Measurements from ENCODE around the gene RNASE8. TPM values are rescaled to one million over a fixed set of nuclear protein-coding genes. Genes with fewer than 3 reads are reported as not detected.

The RNASE8 gene
- total RNA-seq, 1 donor from 2014 or later, result not detected

Small RNA genes within 50 kb of the gene (microRNA-seq; reads per million reads assigned to microRNA genes)
- gene MIR6717, result not detected

Other genes with a start within 250 kb of the RNASE8 start
- not detected for gene RNASE3, start 166.4 kb upstream of the RNASE8 start, total RNA-seq
- 2.5 TPM for gene RNASE2, start 102.3 kb upstream of the RNASE8 start, total RNA-seq
- 41.7 TPM for gene METTL17, start 67.8 kb upstream of the RNASE8 start, total RNA-seq
- not detected for gene SLC39A2, start 58.5 kb upstream of the RNASE8 start, total RNA-seq
- 327 TPM for gene NDRG2, start 32.8 kb upstream of the RNASE8 start, total RNA-seq
- gene TPPP2, start 27.6 kb upstream of the RNASE8 start, total RNA-seq, result 0.81 TPM
- gene RNASE13, start 23.0 kb upstream of the RNASE8 start, total RNA-seq, result not detected
- gene RNASE7, start 15.5 kb upstream of the RNASE8 start, total RNA-seq, result not detected
- gene ARHGEF40, start 12.5 kb downstream of the RNASE8 start, total RNA-seq, result 21.2 TPM
- 50.0 TPM for gene ZNF219, start 40.8 kb downstream of the RNASE8 start, total RNA-seq
- 0.43 TPM for gene TMEM253, start 43.2 kb downstream of the RNASE8 start, total RNA-seq
- gene OR5AU1, start 98.2 kb downstream of the RNASE8 start, total RNA-seq, result not detected
- 238 TPM for gene HNRNPC, start 211.6 kb downstream of the RNASE8 start, total RNA-seq
- gene RPGRIP1, start 222.3 kb downstream of the RNASE8 start, total RNA-seq, result 0.27 TPM

All from Right ventricle myocardium superior (tissue), 1 donor.